ENCODE data around the gene HCRTR1. TPM values are rescaled to one million over a fixed set of nuclear protein-coding genes. Genes with fewer than 3 reads are reported as not detected.

HCRTR1 gene
- total RNA-seq, 1 experiment from 2014 or later = not detected

GRCh38 chr1:31569596-31570173 is 47.8 kb upstream of the HCRTR1 start:
- Histone ChIP-seq H3K4me2 (no peak overlapping the region), H3K27me3 (ENCODE audit: insufficient read depth, low read depth) (no peaks in the 10 kb centered on the region), H3K4me3 (no peak overlapping the region), H3F3A (ENCODE audit: insufficient read depth, low read depth) (peaks cover 43% of the 10 kb centered on the region), H3K36me3 (ENCODE audit: low read depth) (no peaks in the 10 kb centered on the region), H3K9me3 (ENCODE audit: insufficient read depth, low read depth) (no peaks in the 10 kb centered on the region), H3K4me1 (replicated peaks; ENCODE audit: insufficient read depth) (peaks cover 60% of the 10 kb centered on the region), H3K9me2 (ENCODE audit: insufficient read depth) (no peaks in the 10 kb centered on the region), H3K27ac (no peak overlapping the region), H4K20me1 (ENCODE audit: insufficient read depth) (no peaks in the 10 kb centered on the region), H2AFZ (no peak overlapping the region), H3K79me2 (ENCODE audit: low read depth) (peaks cover 17% of the 10 kb centered on the region)
- DNase-seq = no peak
- BruUV-seq (replicated peaks) = no TSS peak
- POLR2A ChIA-PET (ENCODE audit: unreplicated experiment) = interaction anchor here (0.6 kb wide), 2 partner anchors 10 to 22 kb away, joined by 5 to 6 read pairs; no protein-coding TSS in a partner anchor
- CTCF ChIA-PET = no interaction called here
- intact Hi-C loops (cut with micrococcal nuclease; ENCODE audit: unreplicated experiment) = loop anchor here (10.0 kb wide), 2 partner anchors 145 to 365 kb away; partner anchors contain the start of gene PTP4A2
- TF ChIP-seq CTCF (conservative IDR thresholded peaks at IDR 0.05) (no peak), EZH2 (IDR thresholded peaks at IDR 0.05; ENCODE audit: low read depth) (no peak)

GRCh38 chr1:31570228-31570627 is 47.3 kb upstream of the HCRTR1 start:
- Histone ChIP-seq H3F3A (ENCODE audit: insufficient read depth, low read depth) (peaks cover 43% of the 10 kb centered on the region), H3K36me3 (ENCODE audit: low read depth) (no peaks in the 10 kb centered on the region), H3K4me2 (peak overlapping the region; percentile 61), H2AFZ (no peak overlapping the region), H4K20me1 (ENCODE audit: insufficient read depth) (no peaks in the 10 kb centered on the region), H3K27ac (peak overlapping the region; percentile 52; the same call in 1 of the 2 replicates), H3K4me3 (no peak overlapping the region), H3K79me2 (ENCODE audit: low read depth) (peaks cover 17% of the 10 kb centered on the region), H3K9me2 (ENCODE audit: insufficient read depth) (no peaks in the 10 kb centered on the region), H3K27me3 (ENCODE audit: insufficient read depth, low read depth) (no peaks in the 10 kb centered on the region), H3K4me1 (replicated peaks; ENCODE audit: insufficient read depth) (peaks cover 60% of the 10 kb centered on the region), H3K9me3 (ENCODE audit: insufficient read depth, low read depth) (no peaks in the 10 kb centered on the region)
- no TSS peak for BruUV-seq (replicated peaks)
- DNase-seq = no peak
- POLR2A ChIA-PET (ENCODE audit: unreplicated experiment) = interaction anchor here (0.6 kb wide), 1 partner anchor 132 kb away, joined by 7 read pairs; no protein-coding TSS in a partner anchor
- TF ChIP-seq CTCF (conservative IDR thresholded peaks at IDR 0.05) (no peak), EZH2 (IDR thresholded peaks at IDR 0.05; ENCODE audit: low read depth) (no peak)
- CTCF ChIA-PET = interaction anchor here (0.7 to 1.1 kb wide), 2 partner anchors 12 to 145 kb away, joined by 3 read pairs; no protein-coding TSS in a partner anchor
- intact Hi-C loops (cut with micrococcal nuclease; ENCODE audit: unreplicated experiment) = loop anchor here (10.0 kb wide), 1 partner anchor 365 kb away; the partner anchor contains the start of gene PTP4A2

GRCh38 chr1:31570906-31571305 is 46.6 kb upstream of the HCRTR1 start:
- Histone ChIP-seq H3K27me3 (ENCODE audit: insufficient read depth, low read depth) (no peaks in the 10 kb centered on the region), H3K9me3 (ENCODE audit: insufficient read depth, low read depth) (no peaks in the 10 kb centered on the region), H3F3A (ENCODE audit: insufficient read depth, low read depth) (peaks cover 50% of the 10 kb centered on the region), H2AFZ (no peak overlapping the region), H3K4me3 (0 out of 2 replicates have a peak overlapping the region, but pooled peaks have one; percentile 3), H3K4me2 (peak overlapping the region; percentile 61), H3K36me3 (ENCODE audit: low read depth) (no peaks in the 10 kb centered on the region), H3K79me2 (ENCODE audit: low read depth) (peaks cover 17% of the 10 kb centered on the region), H3K9me2 (ENCODE audit: insufficient read depth) (no peaks in the 10 kb centered on the region), H3K27ac (peak overlapping the region; percentile 52), H4K20me1 (ENCODE audit: insufficient read depth) (no peaks in the 10 kb centered on the region), H3K4me1 (replicated peaks; ENCODE audit: insufficient read depth) (peaks cover 65% of the 10 kb centered on the region)
- no TSS peak for BruUV-seq (replicated peaks)
- TF ChIP-seq EZH2 (IDR thresholded peaks at IDR 0.05; ENCODE audit: low read depth) (no peak), CTCF (conservative IDR thresholded peaks at IDR 0.05) (no peak)
- peak in 1 of 2 experiments; percentile 90 for DNase-seq
- POLR2A ChIA-PET (ENCODE audit: unreplicated experiment) = interaction anchor here (0.6 kb wide), 1 partner anchor 132 kb away, joined by 7 read pairs; no protein-coding TSS in a partner anchor
- CTCF ChIA-PET = interaction anchor here (0.7 to 1.1 kb wide), 2 partner anchors 11 to 145 kb away, joined by 3 read pairs; no protein-coding TSS in a partner anchor
- intact Hi-C loops (cut with micrococcal nuclease; ENCODE audit: unreplicated experiment) = loop anchor here (10.0 kb wide), 1 partner anchor 364 kb away; the partner anchor contains the start of gene PTP4A2
